Measurements from ENCODE around the gene ZNRF1. TPM values are rescaled to one million over a fixed set of nuclear protein-coding genes. Genes with fewer than 3 reads are reported as not detected.

Gene ZNRF1
- 66.1 and 71.6 TPM in 2 replicates for total RNA-seq
- long read RNA-seq, full-length matches to known transcripts: 10 of 11 reads
- long read RNA-seq, partial matches to known transcripts: 0 of 11 reads
- long read RNA-seq, other reads (novel, unspliced or antisense): 1 of 11 reads

DNA sequence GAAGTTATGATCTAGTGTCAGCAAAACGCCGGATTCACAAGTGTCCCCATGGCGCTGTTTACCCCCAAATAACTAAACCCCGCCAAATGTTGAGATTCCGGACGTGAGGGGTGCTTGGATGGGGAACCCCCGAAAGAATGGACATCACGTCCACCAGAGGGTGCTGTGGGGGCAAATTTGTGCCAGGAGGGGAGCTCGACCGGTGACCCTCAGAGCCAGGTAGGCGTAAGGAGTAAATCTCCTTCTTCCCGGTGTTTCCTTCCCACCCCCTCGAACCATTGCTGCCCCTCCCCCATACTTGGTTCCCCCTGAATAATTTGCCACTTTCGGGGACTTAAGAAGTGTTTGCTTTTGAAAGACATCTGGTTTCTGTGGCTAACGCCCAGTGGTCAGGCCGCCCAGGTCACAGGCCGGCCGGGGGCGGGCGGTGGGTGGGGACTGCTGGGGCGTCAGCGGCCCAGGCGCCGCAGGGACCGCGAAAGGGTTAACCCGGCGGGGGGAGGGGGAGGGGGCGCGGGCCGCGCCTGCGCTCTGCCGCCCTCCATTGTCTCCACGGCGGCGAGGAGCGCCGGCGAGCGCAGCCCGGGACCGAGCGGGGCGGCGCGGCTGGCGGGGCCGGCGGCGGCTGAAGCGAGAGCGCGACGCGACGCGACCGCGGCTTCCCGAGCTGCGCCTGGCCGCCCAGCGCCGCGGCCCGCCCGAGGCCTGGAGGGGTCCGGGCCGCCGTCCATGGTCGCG is at the start of gene ZNRF1:
TSS of gene ZNRF1 (plus strand) at position 544 of the 738 bp plus-strand sequence. CDS start 648 bp downstream, outside the sequence.
- peaks cover 38% of the 10 kb centered on the region for H3K4me1 Mint-ChIP-seq (ENCODE audit: low read depth)
- H3K27me3 Mint-ChIP-seq: no peaks in the 10 kb centered on the region
- TF ChIP-seq, protein P1, sequence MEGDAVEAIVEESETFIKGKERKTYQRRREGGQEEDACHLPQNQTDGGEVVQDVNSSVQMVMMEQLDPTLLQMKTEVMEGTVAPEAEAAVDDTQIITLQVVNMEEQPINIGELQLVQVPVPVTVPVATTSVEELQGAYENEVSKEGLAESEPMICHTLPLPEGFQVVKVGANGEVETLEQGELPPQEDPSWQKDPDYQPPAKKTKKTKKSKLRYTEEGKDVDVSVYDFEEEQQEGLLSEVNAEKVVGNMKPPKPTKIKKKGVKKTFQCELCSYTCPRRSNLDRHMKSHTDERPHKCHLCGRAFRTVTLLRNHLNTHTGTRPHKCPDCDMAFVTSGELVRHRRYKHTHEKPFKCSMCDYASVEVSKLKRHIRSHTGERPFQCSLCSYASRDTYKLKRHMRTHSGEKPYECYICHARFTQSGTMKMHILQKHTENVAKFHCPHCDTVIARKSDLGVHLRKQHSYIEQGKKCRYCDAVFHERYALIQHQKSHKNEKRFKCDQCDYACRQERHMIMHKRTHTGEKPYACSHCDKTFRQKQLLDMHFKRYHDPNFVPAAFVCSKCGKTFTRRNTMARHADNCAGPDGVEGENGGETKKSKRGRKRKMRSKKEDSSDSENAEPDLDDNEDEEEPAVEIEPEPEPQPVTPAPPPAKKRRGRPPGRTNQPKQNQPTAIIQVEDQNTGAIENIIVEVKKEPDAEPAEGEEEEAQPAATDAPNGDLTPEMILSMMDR (IDR thresholded peaks at IDR 0.05; ENCODE audit: unreplicated experiment): peak; percentile 76
- H3K4me3 Mint-ChIP-seq (ENCODE audit: low read depth): peak within 1 kb of the TSS; percentile 80
- no peaks in the 10 kb centered on the region for H3K9me3 Mint-ChIP-seq (ENCODE audit: low read depth)
- H3K27ac Mint-ChIP-seq: peak within 1 kb of the TSS; percentile 94
- DNase-seq (ENCODE audit: low spot score, unreplicated experiment): peak; percentile 88
- peaks cover 7% of the 10 kb centered on the region for H3K36me3 Mint-ChIP-seq (ENCODE audit: insufficient read depth)

GRCh38 chr16:74949309-74949708 is 49.5 kb upstream of the ZNRF1 start:
- H3K4me3 Mint-ChIP-seq (ENCODE audit: low read depth): no peak overlapping the region
- H3K27me3 Mint-ChIP-seq: no peaks in the 10 kb centered on the region
- DNase-seq (ENCODE audit: low spot score, unreplicated experiment): no peak
- H3K27ac Mint-ChIP-seq: peak overlapping the region; percentile 71
- TF ChIP-seq, protein P1 (IDR thresholded peaks at IDR 0.05; ENCODE audit: unreplicated experiment): no peak
- H3K36me3 Mint-ChIP-seq (ENCODE audit: insufficient read depth): peaks cover 28% of the 10 kb centered on the region
- no peaks in the 10 kb centered on the region for H3K4me1 Mint-ChIP-seq (ENCODE audit: low read depth)
- no peaks in the 10 kb centered on the region for H3K9me3 Mint-ChIP-seq (ENCODE audit: low read depth)

GRCh38 chr16:74950511-74950910 is 48.3 kb upstream of the ZNRF1 start:
- no peaks in the 10 kb centered on the region for H3K27me3 Mint-ChIP-seq
- H3K9me3 Mint-ChIP-seq (ENCODE audit: low read depth): no peaks in the 10 kb centered on the region
- TF ChIP-seq, protein P1 (IDR thresholded peaks at IDR 0.05; ENCODE audit: unreplicated experiment): no peak
- H3K4me1 Mint-ChIP-seq (ENCODE audit: low read depth): no peaks in the 10 kb centered on the region
- no peak overlapping the region for H3K27ac Mint-ChIP-seq
- H3K36me3 Mint-ChIP-seq (ENCODE audit: insufficient read depth): peaks cover 27% of the 10 kb centered on the region
- DNase-seq (ENCODE audit: low spot score, unreplicated experiment): no peak
- H3K4me3 Mint-ChIP-seq (ENCODE audit: low read depth): no peak overlapping the region

- Mint-ChIP-seq H3K27ac (no peak overlapping the region), H3K4me1 (ENCODE audit: low read depth) (no peaks in the 10 kb centered on the region), H3K36me3 (ENCODE audit: insufficient read depth) (peaks cover 27% of the 10 kb centered on the region), H3K27me3 (no peaks in the 10 kb centered on the region), H3K9me3 (ENCODE audit: low read depth) (no peaks in the 10 kb centered on the region), H3K4me3 (ENCODE audit: low read depth) (no peak overlapping the region)
- TF ChIP-seq, protein P1 (IDR thresholded peaks at IDR 0.05; ENCODE audit: unreplicated experiment): no peak
- no peak for DNase-seq (ENCODE audit: low spot score, unreplicated experiment)
These were observed 47.6 kb upstream of the ZNRF1 start for GRCh38 chr16:74951206-74951605.

DNA sequence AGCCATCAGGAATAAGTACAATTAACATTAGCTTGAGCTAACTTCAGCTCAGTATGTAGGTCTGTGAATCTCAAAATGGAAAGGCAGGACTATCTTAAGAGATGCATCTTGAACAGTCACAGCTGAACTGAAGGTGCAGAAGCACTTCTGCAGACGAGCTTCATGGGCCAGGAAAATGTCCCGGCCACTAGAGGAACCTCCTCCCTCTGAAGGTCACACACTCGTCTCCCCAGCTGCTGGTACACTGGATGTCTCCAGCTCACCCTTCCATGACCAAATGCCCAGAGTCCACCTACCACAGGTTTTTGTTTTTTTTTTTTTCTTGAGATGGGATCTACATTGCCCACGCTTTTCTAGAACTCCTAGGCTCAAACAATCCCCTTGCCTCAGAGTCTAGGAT is 47.1 kb upstream of the ZNRF1 start:
- Mint-ChIP-seq H3K4me1 (ENCODE audit: low read depth) (no peaks in the 10 kb centered on the region), H3K36me3 (ENCODE audit: insufficient read depth) (peaks cover 28% of the 10 kb centered on the region), H3K4me3 (ENCODE audit: low read depth) (no peak overlapping the region), H3K27ac (no peak overlapping the region), H3K27me3 (no peaks in the 10 kb centered on the region), H3K9me3 (ENCODE audit: low read depth) (no peaks in the 10 kb centered on the region)
- TF ChIP-seq, protein P1 (IDR thresholded peaks at IDR 0.05; ENCODE audit: unreplicated experiment): no peak
- no peak for DNase-seq (ENCODE audit: low spot score, unreplicated experiment)
